Measurements from ENCODE around the gene BCAP31. TPM values are rescaled to one million over a fixed set of nuclear protein-coding genes. Genes with fewer than 3 reads are reported as not detected.
"Not testable (repeated sequence)": the region's sequence is repeated elsewhere in the genome, so short reads cannot be mapped to it uniquely, and the experiment has no call there.

BCAP31 gene
- total RNA-seq, 1 experiment from 2014 or later = 387 TPM

- DNase-seq (ENCODE audit: low spot score) = not testable (repeated sequence)
Measured at GRCh38 chrX:153683486-153683885, 40.7 kb downstream of the BCAP31 start.

GRCh38 chrX:153681175-153681574, 43.0 kb downstream of the BCAP31 start:
- no peak for DNase-seq (ENCODE audit: low spot score)

- no peak for DNase-seq (ENCODE audit: low spot score)
Measured at GRCh38 chrX:153674219-153674851, 49.9 kb downstream of the BCAP31 start.

GRCh38 chrX:153673428-153674218, 50.6 kb downstream of the BCAP31 start, which contains the start of gene PNCK:
Gene PNCK (minus strand): TSS chrX:153673813. CDS start chrX:153673076, 737 bp downstream.
- no peak for DNase-seq (ENCODE audit: low spot score)

GRCh38 chrX:153672531-153673427, 51.4 kb downstream of the BCAP31 start:
- DNase-seq (ENCODE audit: low spot score) = no peak

GRCh38 chrX:153671589-153672530, 52.3 kb downstream of the BCAP31 start:
- no peak for DNase-seq (ENCODE audit: low spot score)

- DNase-seq (ENCODE audit: low spot score) = no peak
Measured at GRCh38 chrX:153670748-153671588, 53.2 kb downstream of the BCAP31 start.

GRCh38 chrX:153669901-153670731, 54.1 kb downstream of the BCAP31 start:
- no peak for DNase-seq (ENCODE audit: low spot score)

- no peak for DNase-seq (ENCODE audit: low spot score)
Measured at GRCh38 chrX:153669174-153669890, 54.9 kb downstream of the BCAP31 start.

- no peak for DNase-seq (ENCODE audit: low spot score)
Measured at GRCh38 chrX:153668423-153669173, 55.6 kb downstream of the BCAP31 start.

GRCh38 chrX:153667956-153668396, 56.2 kb downstream of the BCAP31 start:
- peak; percentile 91 for DNase-seq (ENCODE audit: low spot score)

GRCh38 chrX:153667281-153667955, 56.8 kb downstream of the BCAP31 start:
- DNase-seq (ENCODE audit: low spot score) = no peak

- no peak for DNase-seq (ENCODE audit: low spot score)
Measured at GRCh38 chrX:153665726-153666306, 58.4 kb downstream of the BCAP31 start.

- peak; percentile 68 for DNase-seq (ENCODE audit: low spot score)
Measured at GRCh38 chrX:153662266-153662665, 61.9 kb downstream of the BCAP31 start.

- DNase-seq (ENCODE audit: low spot score) = no peak
Measured at GRCh38 chrX:153659268-153659667, 64.9 kb downstream of the BCAP31 start.

- DNase-seq (ENCODE audit: low spot score) = no peak
Measured at GRCh38 chrX:153657161-153657560, 67.0 kb downstream of the BCAP31 start.

Measured in HT-29 (cell line).